ENCODE measurements around the gene SEC31A. TPM values are rescaled to one million over a fixed set of nuclear protein-coding genes. Genes with fewer than 3 reads are reported as not detected.
"Not testable (repeated sequence)": the region's sequence is repeated elsewhere in the genome, so short reads cannot be mapped to it uniquely, and the experiment has no call there.

Gene SEC31A
- total and polyA plus RNA-seq, 7 donors: 77.7 to 120 (median 103) TPM

- intact Hi-C loops (cut with DNase I): no loop called here
- no peak overlapping the region for H3K27ac ChIP-seq
- H3K27me3 ChIP-seq (ENCODE audit: insufficient read depth in 3 of 3, low read length in 2 of 3): no peaks in the 10 kb centered on the region
- 97 to 100% (median 98%) methylated on average over 5 of the region's 5 CpGs for WGBS, 3 donors
- no peaks in the 10 kb centered on the region for H3K9me3 ChIP-seq
- DNase-seq (no peak), ATAC-seq (no peak)
- H3K4me1 ChIP-seq: no peaks in the 10 kb centered on the region
- TF ChIP-seq CTCF (IDR thresholded peaks at IDR 0.05): no peak
- H3K4me3 ChIP-seq: no peak overlapping the region
- peaks cover 19 to 100% of the 10 kb centered on the region in 2 donors for H3K36me3 ChIP-seq (ENCODE audit: insufficient read depth in 1 of 2, low read depth in 1 of 2)
Observed at GRCh38 chr4:82868572-82868971, 22.4 kb downstream of the SEC31A start.

GRCh38 chr4:82866706-82867385 is 24.1 kb downstream of the SEC31A start:
- DNase-seq: no peak
- no peak overlapping the region for H3K27ac ChIP-seq
- no peaks in the 10 kb centered on the region for H3K4me1 ChIP-seq
- no peak for TF ChIP-seq CTCF (IDR thresholded peaks at IDR 0.05)
- intact Hi-C loops (cut with DNase I): no loop called here
- WGBS, 3 donors: 83 to 88% (median 86%) methylated on average over 8 of the region's 8 CpGs
- ATAC-seq: no peak
- H3K27me3 ChIP-seq (ENCODE audit: insufficient read depth in 3 of 3, low read length in 2 of 3): no peaks in the 10 kb centered on the region
- no peak overlapping the region for H3K4me3 ChIP-seq
- peaks cover 17 to 99% of the 10 kb centered on the region in 2 donors for H3K36me3 ChIP-seq (ENCODE audit: insufficient read depth in 1 of 2, low read depth in 1 of 2)
- H3K9me3 ChIP-seq: no peaks in the 10 kb centered on the region

- ATAC-seq; intact Hi-C loops (cut with DNase I); H3K4me3 ChIP-seq; DNase-seq; H3K27ac ChIP-seq; H3K4me1 ChIP-seq; H3K9me3 ChIP-seq; H3K27me3 ChIP-seq (ENCODE audit: insufficient read depth in 3 of 3, low read length in 2 of 3): not testable (repeated sequence)
- peaks cover 13 to 99% of the 10 kb centered on the region in 2 donors for H3K36me3 ChIP-seq (ENCODE audit: insufficient read depth in 1 of 2, low read depth in 1 of 2)
- 80 to 87% (median 84%) methylated on average over 6 of the region's 6 CpGs for WGBS, 3 donors
Observed at GRCh38 chr4:82866033-82866432, 24.9 kb downstream of the SEC31A start.

- no peak overlapping the region for H3K4me3 ChIP-seq
- 40 to 59% (median 51%) methylated on average over 1 of the region's 1 CpG for WGBS, 3 donors
- no peak for DNase-seq
- intact Hi-C loops (cut with DNase I): no loop called here
- H3K27ac ChIP-seq: no peak overlapping the region
- TF ChIP-seq CTCF (IDR thresholded peaks at IDR 0.05): no peak
- no peak for ATAC-seq
- H3K9me3 ChIP-seq: no peaks in the 10 kb centered on the region
- H3K27me3 ChIP-seq (ENCODE audit: insufficient read depth in 3 of 3, low read length in 2 of 3): no peaks in the 10 kb centered on the region
- H3K4me1 ChIP-seq: no peaks in the 10 kb centered on the region
- H3K36me3 ChIP-seq (ENCODE audit: insufficient read depth in 1 of 2, low read depth in 1 of 2): peaks cover 11 to 99% of the 10 kb centered on the region in 2 donors
Observed at GRCh38 chr4:82865592-82865991, 25.4 kb downstream of the SEC31A start.

GRCh38 chr4:82864336-82864979 is 26.5 kb downstream of the SEC31A start:
- WGBS, 3 donors: 89 to 91% (median 91%) methylated on average over 6 of the region's 6 CpGs
- H3K9me3 ChIP-seq: no peaks in the 10 kb centered on the region
- no peak for ATAC-seq
- H3K4me3 ChIP-seq: no peak overlapping the region
- DNase-seq: no peak
- H3K27me3 ChIP-seq (ENCODE audit: insufficient read depth in 3 of 3, low read length in 2 of 3): no peaks in the 10 kb centered on the region
- no peak overlapping the region for H3K27ac ChIP-seq
- peaks cover 6 to 99% of the 10 kb centered on the region in 2 donors for H3K36me3 ChIP-seq (ENCODE audit: insufficient read depth in 1 of 2, low read depth in 1 of 2)
- H3K4me1 ChIP-seq: no peaks in the 10 kb centered on the region
- intact Hi-C loops (cut with DNase I): no loop called here
- TF ChIP-seq CTCF (IDR thresholded peaks at IDR 0.05): no peak
